Mesenchymal stem cell (in vitro differentiated cells and primary cell): ENCODE results near the gene PKN2.
"Not testable (repeated sequence)": the region's sequence is repeated elsewhere in the genome, so short reads cannot be mapped to it uniquely, and the experiment has no call there.

Source experiments
- DNase-seq: peaks from one replicate; pipeline ENCODE4 v3.0.0-alpha.2; 2013
- H2AFZ ChIP-seq: one replicate; pipeline ENCODE4 v1.6.1; 2013; ENCODE audit warnings: low read depth, mild to moderate bottlenecking, control low read depth, inconsistent platforms, low read length, moderate library complexity
- H2AK5ac ChIP-seq: 2 replicates; pipeline ENCODE4 v1.6.1; 2013; ENCODE audit warnings: low read length, moderate library complexity, mild to moderate bottlenecking, inconsistent platforms; ENCODE audit not compliant: severe bottlenecking
- H2BK120ac ChIP-seq: one replicate; pipeline ENCODE4 v1.6.1; 2013; ENCODE audit warnings: low read depth, mild to moderate bottlenecking, inconsistent platforms, low read length, moderate library complexity
- H2BK12ac ChIP-seq, 2 experiments: one replicate each; pipeline ENCODE4 v1.6.1; 2013; ENCODE audit warnings: inconsistent platforms in 2 of 2, low read length in 2 of 2, mild to moderate bottlenecking in 2 of 2, moderate library complexity in 2 of 2, control low read depth in 1 of 2
- H2BK15ac ChIP-seq: one replicate; pipeline ENCODE4 v1.6.1; 2013; ENCODE audit warnings: mild to moderate bottlenecking, low read depth, inconsistent platforms; ENCODE audit not compliant: poor library complexity, severe bottlenecking
- H2BK5ac ChIP-seq: 2 replicates; pipeline ENCODE4 v1.6.1; 2013; ENCODE audit warnings: low read depth, mild to moderate bottlenecking, low read length, control low read depth, inconsistent platforms; ENCODE audit not compliant: poor library complexity, severe bottlenecking
- H3K14ac ChIP-seq, 2 experiments: one replicate each; pipeline ENCODE4 v1.6.1; 2013; ENCODE audit warnings: inconsistent platforms in 2 of 2, low read length in 2 of 2, control low read depth in 1 of 2, mild to moderate bottlenecking in 1 of 2, moderate library complexity in 1 of 2
- H3K18ac ChIP-seq, 2 experiments: one replicate each; pipeline ENCODE4 v1.6.1; 2013; ENCODE audit warnings: inconsistent platforms in 2 of 2, low read length in 2 of 2, control low read depth in 1 of 2, low read depth in 1 of 2, mild to moderate bottlenecking in 1 of 2
- H3K23ac ChIP-seq, 2 experiments: one replicate each; pipeline ENCODE4 v1.6.1; 2013; ENCODE audit warnings: inconsistent platforms in 2 of 2, low read length in 2 of 2, mild to moderate bottlenecking in 2 of 2, moderate library complexity in 2 of 2, control low read depth in 1 of 2
- H3K27ac ChIP-seq: 2 replicates; pipeline ENCODE4 v1.5.1; 2013; ENCODE audit warnings: mild to moderate bottlenecking, moderate library complexity, low read length, control low read depth, inconsistent platforms; ENCODE audit not compliant: poor library complexity, severe bottlenecking
- H3K27me3 ChIP-seq, 2 experiments: 2 replicates each; pipeline versions ENCODE4 v1.6.1 to v1.7.0; 2013; ENCODE audit warnings: low read length in 2 of 2, mild to moderate bottlenecking in 2 of 2, moderate library complexity in 2 of 2, control low read depth in 1 of 2, inconsistent platforms in 1 of 2; ENCODE audit not compliant: control insufficient read depth in 1 of 2, insufficient read depth in 1 of 2
- H3K36me3 ChIP-seq, 2 experiments: 2 replicates each; pipeline versions ENCODE4 v1.6.1 to v1.7.0; 2013; ENCODE audit warnings: low read length in 2 of 2, control low read depth in 1 of 2, inconsistent platforms in 1 of 2, low read depth in 1 of 2, mild to moderate bottlenecking in 1 of 2; ENCODE audit not compliant: insufficient read depth in 2 of 2, control insufficient read depth in 1 of 2
- H3K4ac ChIP-seq, 2 experiments: one replicate each; pipeline ENCODE4 v1.6.1; 2013; ENCODE audit warnings: inconsistent platforms in 2 of 2, low read length in 2 of 2, mild to moderate bottlenecking in 2 of 2, moderate library complexity in 2 of 2, control low read depth in 1 of 2, low read depth in 1 of 2
- H3K4me1 ChIP-seq: 2 replicates; pipeline ENCODE4 v1.6.1; 2013; ENCODE audit warnings: low read depth, low read length, control low read depth; ENCODE audit not compliant: control insufficient read depth, insufficient read depth
- H3K4me2 ChIP-seq: 2 replicates; pipeline ENCODE4 v1.6.1; 2013; ENCODE audit warnings: low read length, mild to moderate bottlenecking, inconsistent platforms; ENCODE audit not compliant: poor library complexity, severe bottlenecking
- H3K4me3 ChIP-seq, 2 experiments: 2 replicates each; pipeline versions ENCODE4 v1.5.1 to v1.7.0; 2013; ENCODE audit warnings: low read length in 2 of 2, mild to moderate bottlenecking in 2 of 2, control low read depth in 1 of 2, low read depth in 1 of 2; ENCODE audit not compliant: insufficient read depth in 1 of 2
- H3K79me1 ChIP-seq: replicated peaks from 2 replicates; pipeline ENCODE4 v1.6.1; 2013; ENCODE audit warnings: mild to moderate bottlenecking, control low read depth, low read length, inconsistent platforms; ENCODE audit not compliant: poor library complexity, severe bottlenecking
- H3K9ac ChIP-seq: 2 replicates; pipeline ENCODE4 v1.7.0; 2013; ENCODE audit warnings: mild to moderate bottlenecking, low read length, moderate library complexity
- H3K9me3 ChIP-seq: 2 replicates; pipeline ENCODE4 v1.7.0; 2013; ENCODE audit warnings: mild to moderate bottlenecking, low read length; ENCODE audit not compliant: control insufficient read depth
- H4K8ac ChIP-seq: one replicate; pipeline ENCODE4 v1.6.1; 2013; ENCODE audit warnings: inconsistent platforms, mild to moderate bottlenecking, low read length, moderate library complexity
- H4K91ac ChIP-seq: one replicate; pipeline ENCODE4 v1.6.1; 2013; ENCODE audit warnings: mild to moderate bottlenecking, low read length, inconsistent platforms
- WGBS: methylation state at CpG from one replicate; pipeline ENCODE4 v1.1.7; 2013; ENCODE audit warnings: mixed read lengths; 5-methylcytosine and 5-hydroxymethylcytosine counted together

The PKN2 gene

DNA sequence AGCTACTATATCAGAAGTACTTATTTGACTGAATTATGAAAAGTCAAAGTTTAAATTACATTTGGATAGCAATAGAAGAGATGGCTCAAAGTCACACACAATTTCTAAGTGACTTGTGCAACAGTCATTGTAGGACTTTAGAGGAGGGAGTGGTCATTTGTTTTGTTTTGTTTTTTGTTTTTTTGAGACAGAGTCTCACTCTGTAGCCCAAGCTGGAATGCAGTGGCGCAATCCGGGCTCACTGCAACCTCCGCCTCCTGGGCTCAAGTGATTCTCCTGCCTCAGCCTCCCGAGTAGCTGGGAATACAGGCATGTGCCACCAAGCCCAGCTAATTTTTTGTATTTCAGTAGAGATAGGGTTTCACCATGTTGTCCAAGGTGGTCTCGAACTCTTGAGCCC is 17.7 kb downstream of the PKN2 start:
- not testable (repeated sequence) for H3K4me1 ChIP-seq, H3K23ac ChIP-seq, H2BK12ac ChIP-seq, H3K36me3 ChIP-seq, H3K4ac ChIP-seq, H3K79me1 ChIP-seq, H3K27ac ChIP-seq, DNase-seq, H2AK5ac ChIP-seq, H3K4me3 ChIP-seq, H2AFZ ChIP-seq, H3K4me2 ChIP-seq, H3K27me3 ChIP-seq, H3K18ac ChIP-seq, H3K14ac ChIP-seq, H2BK120ac ChIP-seq, H3K9ac ChIP-seq, H2BK5ac ChIP-seq, H2BK15ac ChIP-seq, H3K9me3 ChIP-seq, H4K91ac ChIP-seq, H4K8ac ChIP-seq
- WGBS = 95% methylated on average over 5 of the region's 5 CpGs

DNA sequence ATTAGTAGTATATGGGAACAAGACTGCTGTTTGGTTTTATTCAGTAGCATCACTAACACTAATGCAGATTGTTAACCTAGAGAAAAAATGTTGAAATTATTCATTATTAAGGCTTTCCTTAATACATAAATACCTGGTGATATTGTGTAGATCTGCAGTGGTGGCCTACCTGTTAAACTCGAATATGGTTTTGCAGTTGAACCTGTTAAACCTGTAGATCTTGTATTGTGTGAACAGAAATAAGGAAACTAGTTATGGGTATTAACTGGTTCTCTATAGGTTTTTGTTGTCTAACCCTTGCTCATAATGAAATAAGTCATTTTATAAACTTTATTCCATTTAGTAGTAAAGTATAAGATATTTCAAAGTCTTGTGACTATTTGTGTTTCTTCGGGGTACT is 23.9 kb downstream of the PKN2 start:
- H3K4me2 ChIP-seq = no peak overlapping the region
- H2BK120ac ChIP-seq = no peak overlapping the region
- no peaks in the 10 kb centered on the region for H3K9me3 ChIP-seq
- H3K79me1 ChIP-seq = no peaks in the 10 kb centered on the region
- no peak overlapping the region for H3K27ac ChIP-seq
- H4K8ac ChIP-seq = no peak overlapping the region
- H3K4me1 ChIP-seq = no peaks in the 10 kb centered on the region
- H2AFZ ChIP-seq = no peak overlapping the region
- no peak overlapping the region for H3K23ac ChIP-seq
- H3K18ac ChIP-seq = no peak overlapping the region
- H3K4me3 ChIP-seq = no peak overlapping the region
- H3K36me3 ChIP-seq = peaks cover 3 to 14% of the 10 kb centered on the region in 2 experiments
- no peak overlapping the region for H4K91ac ChIP-seq
- DNase-seq = no peak
- H2BK15ac ChIP-seq = no peak overlapping the region
- no peak overlapping the region for H2AK5ac ChIP-seq
- no peak overlapping the region for H3K14ac ChIP-seq
- no peak overlapping the region for H3K4ac ChIP-seq
- H2BK12ac ChIP-seq = no peak overlapping the region
- no peak overlapping the region for H3K9ac ChIP-seq
- H3K27me3 ChIP-seq = no peaks in the 10 kb centered on the region
- 100% methylated on average over 1 of the region's 2 CpGs for WGBS
- H2BK5ac ChIP-seq = no peak overlapping the region

DNA sequence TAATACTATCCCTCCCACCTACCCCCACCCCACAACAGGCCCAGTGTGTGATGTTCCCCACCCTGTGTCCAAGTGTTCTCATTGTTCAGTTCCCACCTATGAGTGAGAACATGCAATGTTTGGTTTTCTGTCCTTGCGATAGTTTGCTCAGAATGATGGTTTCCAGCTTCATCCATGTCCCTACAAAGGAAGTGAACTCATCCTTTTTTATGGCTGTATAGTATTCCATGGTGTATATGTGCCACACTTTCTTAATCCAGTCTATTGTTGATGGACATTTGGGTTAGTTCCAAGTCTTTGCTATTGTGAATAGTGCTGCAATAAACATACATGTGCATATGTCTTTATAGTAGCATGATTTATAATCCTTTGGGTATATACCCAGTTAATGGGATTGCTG is 28.8 kb downstream of the PKN2 start:
- H3K9ac ChIP-seq, H2BK120ac ChIP-seq, H2AFZ ChIP-seq, H3K4me1 ChIP-seq, H4K8ac ChIP-seq, H3K9me3 ChIP-seq, DNase-seq, H3K23ac ChIP-seq, H2AK5ac ChIP-seq, H3K14ac ChIP-seq, H3K4me2 ChIP-seq, H3K27ac ChIP-seq, H3K4me3 ChIP-seq, H3K27me3 ChIP-seq, H2BK15ac ChIP-seq, H2BK12ac ChIP-seq, H2BK5ac ChIP-seq, H3K79me1 ChIP-seq, H3K18ac ChIP-seq, H3K4ac ChIP-seq, H4K91ac ChIP-seq: not testable (repeated sequence)
- no CpG with 5 or more reads among the region's 1 CpG for WGBS
- H3K36me3 ChIP-seq = peaks cover 3 to 14% of the 10 kb centered on the region in 2 experiments

DNA sequence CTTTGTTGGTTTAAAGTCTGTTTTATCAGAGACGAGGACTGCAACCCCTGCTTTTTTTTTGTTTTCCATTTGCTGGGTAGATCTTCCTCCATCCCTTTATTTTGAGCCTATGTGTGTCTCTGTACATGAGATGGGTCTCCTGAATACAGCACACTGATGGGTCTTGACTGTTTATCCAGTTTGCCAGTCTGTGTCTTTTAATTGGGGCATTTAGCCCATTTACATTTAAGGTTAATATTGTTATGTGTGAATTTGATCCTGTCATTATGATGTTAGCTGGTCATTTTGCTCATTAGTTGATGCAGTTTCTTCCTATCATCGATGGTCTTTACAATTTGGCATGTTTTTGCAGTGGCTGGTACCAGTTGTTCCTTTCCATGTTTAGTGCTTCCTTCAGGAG is 32.5 kb downstream of the PKN2 start:
- not testable (repeated sequence) for H3K18ac ChIP-seq, H3K4me3 ChIP-seq, H3K79me1 ChIP-seq, H3K4me2 ChIP-seq, H3K36me3 ChIP-seq, H2BK15ac ChIP-seq, H3K27ac ChIP-seq, H4K8ac ChIP-seq, H3K27me3 ChIP-seq, H2AK5ac ChIP-seq, H3K14ac ChIP-seq, H3K9ac ChIP-seq, H3K4me1 ChIP-seq, H4K91ac ChIP-seq, H2BK120ac ChIP-seq, H2BK5ac ChIP-seq, H3K9me3 ChIP-seq, DNase-seq, H2AFZ ChIP-seq, H3K23ac ChIP-seq, H2BK12ac ChIP-seq, H3K4ac ChIP-seq
- WGBS = 80% methylated on average over 1 of the region's 2 CpGs
